ENCODE data around the gene COMT. TPM values are rescaled to one million over a fixed set of nuclear protein-coding genes. Genes with fewer than 3 reads are reported as not detected.
A peak's percentile ranks its signal among the peaks of the same experiment; 100 is the strongest.

Gene COMT
- total RNA-seq, 1 experiment from 2014 or later = 109 TPM

- ChIA-PET CTCF (no interaction called here), RAD21 (ENCODE audit: low non-redundant PET in 1 of 2, low total read pairs in 2 of 2, uncharacterized antibody in 2 of 2, unreplicated experiment in 2 of 2) (no interaction called here), POLR2A (no interaction called here)
- BruUV-seq (replicated peaks) = no TSS peak
- Histone ChIP-seq H3K27me3 (ENCODE audit: insufficient read depth, low read length) (no peaks in the 10 kb centered on the region), H3K4me1 (ENCODE audit: control insufficient read depth in 1 of 2, insufficient read depth in 2 of 2, low read length in 2 of 2) (peaks cover 0 to under 1% of the 10 kb centered on the region in 2 experiments; a peak in 1 of 4 replicates), H3K27ac (ENCODE audit: low read depth, low read length) (no peak overlapping the region), H3K4me3 (replicated peaks in 1 of 2; ENCODE audit: low read depth in 1 of 2, low read length in 2 of 2) (no peak overlapping the region), H3K9me2 (ENCODE audit: insufficient read depth) (no peaks in the 10 kb centered on the region), H3K9me3 (ENCODE audit: control insufficient read depth in 1 of 2, insufficient read depth in 1 of 2, low read depth in 1 of 2, low read length in 2 of 2) (peaks cover 12 to 14% of the 10 kb centered on the region in 2 experiments; a peak in 1 of 4 replicates), H3K4me2 (ENCODE audit: low read length) (no peak overlapping the region), H3K79me2 (ENCODE audit: insufficient read depth, low read length) (no peaks in the 10 kb centered on the region), H2AFZ (ENCODE audit: low read depth, low read length, poor library complexity, severe bottlenecking) (no peak overlapping the region), H4K20me1 (ENCODE audit: insufficient read depth) (no peaks in the 10 kb centered on the region), H3K9ac (ENCODE audit: low read length) (no peak overlapping the region), H3K36me3 (ENCODE audit: control insufficient read depth in 1 of 2, insufficient read depth in 2 of 2, low read length in 2 of 2) (peaks cover 0 to 4% of the 10 kb centered on the region in 2 experiments; a peak in 1 of 4 replicates)
- TF ChIP-seq CBX3 (IDR thresholded peaks at IDR 0.05; ENCODE audit: low read depth) (peak; percentile 46; the same call in 1 of the 2 replicates), FOSL1 (IDR thresholded peaks at IDR 0.05; ENCODE audit: low read depth) (no peak)
- no peak for ATAC-seq
- intact Hi-C loops (cut with micrococcal nuclease) = no loop called here
- DNase-seq (ENCODE audit: low read depth, low spot score) = no peak
Observed at GRCh38 chr22:20004464-20004863, 62.9 kb downstream of the COMT start.

DNA sequence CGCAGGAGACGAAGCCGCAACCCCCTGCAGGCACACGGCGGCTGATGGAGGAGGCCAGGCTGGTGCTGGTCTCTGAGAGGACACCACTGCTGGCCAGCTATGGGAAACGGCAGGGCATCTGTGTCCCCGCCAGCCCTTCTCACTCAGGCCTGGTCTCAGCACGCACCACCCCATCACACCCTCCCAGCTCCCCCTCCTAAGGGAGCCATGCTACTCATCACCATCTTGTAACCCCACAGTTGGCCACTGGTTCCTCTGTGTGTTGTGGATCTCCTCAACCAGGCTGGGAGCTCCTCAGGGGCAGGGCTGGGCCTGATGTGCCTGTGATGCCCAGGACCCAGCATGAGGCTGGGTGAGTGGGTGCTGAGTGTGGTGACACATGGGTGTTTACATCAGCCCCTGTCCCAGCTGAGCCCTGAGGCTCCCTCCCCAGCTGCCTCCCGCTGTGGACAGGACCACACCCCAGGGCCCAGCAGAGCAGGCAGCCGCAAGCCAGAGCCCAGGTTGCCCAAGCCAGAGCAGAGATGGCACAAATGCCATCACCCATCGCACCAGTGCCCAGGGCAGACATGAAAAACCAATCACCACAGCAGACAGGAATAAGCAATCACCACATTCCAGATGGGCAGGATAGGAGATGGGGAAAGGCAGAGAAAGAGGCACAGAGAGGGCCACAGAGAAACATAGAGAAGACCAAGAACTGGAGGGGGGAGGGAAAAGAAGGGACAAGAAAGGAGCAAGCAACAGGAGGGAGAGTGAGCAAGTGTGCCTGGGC, 66.8 kb downstream of the COMT start:
- Histone ChIP-seq H2AFZ (ENCODE audit: low read depth, low read length, poor library complexity, severe bottlenecking) (no peak overlapping the region), H3K9me2 (ENCODE audit: insufficient read depth) (no peaks in the 10 kb centered on the region), H3K36me3 (ENCODE audit: control insufficient read depth in 1 of 2, insufficient read depth in 2 of 2, low read length in 2 of 2) (peaks cover 0 to 4% of the 10 kb centered on the region in 2 experiments; a peak in 1 of 4 replicates), H3K4me3 (replicated peaks in 1 of 2; ENCODE audit: low read depth in 1 of 2, low read length in 2 of 2) (no peak overlapping the region), H3K4me1 (ENCODE audit: control insufficient read depth in 1 of 2, insufficient read depth in 2 of 2, low read length in 2 of 2) (peaks cover 0 to 8% of the 10 kb centered on the region in 2 experiments; a peak in 1 of 4 replicates), H3K9ac (ENCODE audit: low read length) (no peak overlapping the region), H3K27me3 (ENCODE audit: insufficient read depth, low read length) (no peaks in the 10 kb centered on the region), H3K79me2 (ENCODE audit: insufficient read depth, low read length) (no peaks in the 10 kb centered on the region), H3K9me3 (ENCODE audit: control insufficient read depth in 1 of 2, insufficient read depth in 1 of 2, low read depth in 1 of 2, low read length in 2 of 2) (peaks cover 6 to 11% of the 10 kb centered on the region in 2 experiments; a peak in 1 of 4 replicates), H3K4me2 (ENCODE audit: low read length) (no peak overlapping the region), H4K20me1 (ENCODE audit: insufficient read depth) (no peaks in the 10 kb centered on the region), H3K27ac (ENCODE audit: low read depth, low read length) (no peak overlapping the region)
- ATAC-seq (no peak), DNase-seq (ENCODE audit: low read depth, low spot score) (no peak)
- ChIA-PET RAD21 (ENCODE audit: low non-redundant PET in 1 of 2, low total read pairs in 2 of 2, uncharacterized antibody in 2 of 2, unreplicated experiment in 2 of 2) (no interaction called here), POLR2A (no interaction called here), CTCF (no interaction called here)
- TF ChIP-seq ZFX (IDR thresholded peaks at IDR 0.05) = no peak
- TF ChIP-seq CEBPB (IDR thresholded peaks at IDR 0.05; ENCODE audit: low read depth) = no peak
- no peak for TF ChIP-seq POLR2A (IDR thresholded peaks at IDR 0.05; ENCODE audit: borderline replicate concordance, extremely low read depth, insufficient read depth, insufficient read length)
- no peak for TF ChIP-seq POLR2AphosphoS5 (IDR thresholded peaks at IDR 0.05; ENCODE audit: low read depth, low read length)
- no peak for TF ChIP-seq ATF3 (IDR thresholded peaks at IDR 0.05)
- intact Hi-C loops (cut with micrococcal nuclease) = no loop called here
- BruUV-seq (replicated peaks) = no TSS peak
